Embryonic facial prominence (tissue), 1 donor: ENCODE data around the gene MMP24OS.

Source experiments
- DNase-seq: peaks from one replicate; pipeline ENCODE4 v3.0.0-alpha.2; 2016; ENCODE audit errors: extremely low spot score

Gene MMP24OS

GRCh38 chr20:35306931-35307517, 29.1 kb upstream of the MMP24OS start:
- DNase-seq = no peak

- no peak for DNase-seq
Observed at GRCh38 chr20:35305682-35306556, 28.0 kb upstream of the MMP24OS start.

GRCh38 chr20:35304956-35305355, 27.0 kb upstream of the MMP24OS start:
- DNase-seq = no peak

GRCh38 chr20:35303735-35304491, 26.0 kb upstream of the MMP24OS start:
- peak; percentile 73 for DNase-seq

- DNase-seq = no peak
Observed at GRCh38 chr20:35303382-35303734, 25.4 kb upstream of the MMP24OS start.

GRCh38 chr20:35302421-35303335, 24.8 kb upstream of the MMP24OS start:
- DNase-seq = no peak

GRCh38 chr20:35301426-35301825, 23.5 kb upstream of the MMP24OS start:
- DNase-seq = no peak

GRCh38 chr20:35300469-35301262, 22.7 kb upstream of the MMP24OS start:
- DNase-seq = no peak

GRCh38 chr20:35299780-35300179, 21.9 kb upstream of the MMP24OS start:
- DNase-seq = no peak

- DNase-seq = no peak
Observed at GRCh38 chr20:35298264-35298663, 20.3 kb upstream of the MMP24OS start.

GRCh38 chr20:35297740-35298139, 19.8 kb upstream of the MMP24OS start:
- DNase-seq = no peak

GRCh38 chr20:35297155-35297554, 19.2 kb upstream of the MMP24OS start:
- no peak for DNase-seq

- DNase-seq = no peak
Observed at GRCh38 chr20:35296101-35296554, 18.2 kb upstream of the MMP24OS start.

GRCh38 chr20:35295674-35296073, 17.8 kb upstream of the MMP24OS start:
- DNase-seq = no peak

GRCh38 chr20:35295058-35295457, 17.1 kb upstream of the MMP24OS start:
- DNase-seq = no peak

GRCh38 chr20:35294293-35294685, 16.4 kb upstream of the MMP24OS start:
- DNase-seq = no peak

GRCh38 chr20:35293303-35294292, 15.7 kb upstream of the MMP24OS start:
- DNase-seq = no peak

GRCh38 chr20:35292504-35293285, 14.8 kb upstream of the MMP24OS start:
- no peak for DNase-seq
